Prostate gland (tissue), 2 donors: ENCODE data around the gene PLPPR5. TPM values are rescaled to one million over a fixed set of nuclear protein-coding genes. Genes with fewer than 3 reads are reported as not detected.

Experiments used
- DNase-seq: peaks from one replicate; pipeline ENCODE4 v3.0.0-alpha.2; 2019; ENCODE audit warnings: low spot score
- H3K27ac ChIP-seq, 2 donors: fragments of 200-600 bp; sonication (generic); 2 replicates each; pipeline ENCODE4 v1.5.1; 2017 to 2019
- H3K27me3 ChIP-seq: fragments of 200-600 bp; sonication (generic); replicated peaks from 2 replicates; pipeline ENCODE4 v1.5.1; 2019; ENCODE audit not compliant: insufficient read depth
- H3K36me3 ChIP-seq, 2 donors: fragments of 200-600 bp; sonication (generic); 1 replicate in 1 of 2; 2 replicates in 1 of 2; pipeline versions ENCODE4 v1.5.1 to v1.8.1; 2017 to 2019
- H3K4me1 ChIP-seq: fragments of 200-600 bp; sonication (generic); replicated peaks from 2 replicates; pipeline ENCODE4 v1.5.1; 2019
- H3K4me3 ChIP-seq, 2 donors: fragments of 200-600 bp; sonication (generic); 2 replicates each; pipeline ENCODE4 v1.5.1; 2017 to 2019
- H3K9me3 ChIP-seq: fragments of 200-600 bp; sonication (generic); 2 replicates; pipeline ENCODE4 v1.5.1; 2017
- CTCF ChIP-seq, 4 experiments: fragments of 200-600 bp in 2 of 4; fragments of 450-650 bp in 2 of 4; sonication (generic) in 2 of 4; IDR thresholded peaks; 1 replicate in 3 of 4; 2 replicates in 1 of 4; pipeline ENCODE4 v1.5.1; 2016 to 2019; ENCODE audit warnings: antibody characterized with exemption in 4 of 4, mild to moderate bottlenecking in 2 of 4, moderate library complexity in 2 of 4
- POLR2A ChIP-seq: fragments of 450-650 bp; IDR thresholded peaks from one replicate; pipeline ENCODE4 v1.6.1; 2016; ENCODE audit warnings: antibody characterized with exemption, mild to moderate bottlenecking
- POLR2AphosphoS5 ChIP-seq: sonication (generic); formaldehyde crosslinking; IDR thresholded peaks from one replicate; pipeline ENCODE4 v1.6.1; 2017; ENCODE audit warnings: antibody characterized with exemption
- WGBS: methylation state at CpG from one replicate; pipeline ENCODE4 v1.1.5; 2018; 5-methylcytosine and 5-hydroxymethylcytosine counted together
- intact Hi-C: fragments of 100-400 bp; cut with DNase I; formaldehyde crosslinking; loops from one replicate; pipeline ENCODE4 v1.14.2; 2022
- total RNA-seq, 2 donors: library from RNA; depleted of rRNA; stranded (reverse); fragments of >200 nt; gene quantifications; one replicate each; pipeline ENCODE4 v1.1.0, GENCODE V29; 2016

Gene PLPPR5
- total RNA-seq, 2 donors from 2014 or later: 4.3 TPM; not detected in 1

- WGBS: 80% methylated on average over 2 of the region's 2 CpGs
Measured at GRCh38 chr1:98985687-98986086, 19.0 kb downstream of the PLPPR5 start.

GRCh38 chr1:98981917-98982513, 22.6 kb downstream of the PLPPR5 start:
- Histone ChIP-seq H3K27me3 (no peaks in the 10 kb centered on the region), H3K36me3 (no peaks in the 10 kb centered on the region), H3K4me3 (no peak overlapping the region), H3K9me3 (no peaks in the 10 kb centered on the region), H3K27ac (no peak overlapping the region), H3K4me1 (no peaks in the 10 kb centered on the region)
- 75% methylated on average over 3 of the region's 3 CpGs for WGBS
- TF ChIP-seq POLR2AphosphoS5 (no peak), CTCF (IDR thresholded peaks at IDR 0.05) (no peak), POLR2A (no peak)
- no peak for DNase-seq
- intact Hi-C loops: no loop called here

More at GRCh38 chr1:98985687-98986086, 19.0 kb downstream of the PLPPR5 start:
- Histone ChIP-seq H3K9me3 (no peaks in the 10 kb centered on the region), H3K4me1 (no peaks in the 10 kb centered on the region), H3K27me3 (no peaks in the 10 kb centered on the region), H3K36me3 (no peaks in the 10 kb centered on the region), H3K27ac (no peak overlapping the region), H3K4me3 (no peak overlapping the region)
- intact Hi-C loops: no loop called here
- DNase-seq: no peak
- TF ChIP-seq POLR2A (no peak), CTCF (IDR thresholded peaks at IDR 0.05) (no peak), POLR2AphosphoS5 (no peak)

GRCh38 chr1:98979463-98979862, 25.2 kb downstream of the PLPPR5 start:
- TF ChIP-seq POLR2AphosphoS5 (no peak), POLR2A (no peak), CTCF (IDR thresholded peaks at IDR 0.05) (no peak)
- Histone ChIP-seq H3K4me1 (no peaks in the 10 kb centered on the region), H3K9me3 (no peaks in the 10 kb centered on the region), H3K4me3 (no peak overlapping the region), H3K27me3 (no peaks in the 10 kb centered on the region), H3K27ac (no peak overlapping the region), H3K36me3 (no peaks in the 10 kb centered on the region)
- DNase-seq: no peak
- intact Hi-C loops: no loop called here
- WGBS: 81% methylated on average over 2 of the region's 2 CpGs

DNA sequence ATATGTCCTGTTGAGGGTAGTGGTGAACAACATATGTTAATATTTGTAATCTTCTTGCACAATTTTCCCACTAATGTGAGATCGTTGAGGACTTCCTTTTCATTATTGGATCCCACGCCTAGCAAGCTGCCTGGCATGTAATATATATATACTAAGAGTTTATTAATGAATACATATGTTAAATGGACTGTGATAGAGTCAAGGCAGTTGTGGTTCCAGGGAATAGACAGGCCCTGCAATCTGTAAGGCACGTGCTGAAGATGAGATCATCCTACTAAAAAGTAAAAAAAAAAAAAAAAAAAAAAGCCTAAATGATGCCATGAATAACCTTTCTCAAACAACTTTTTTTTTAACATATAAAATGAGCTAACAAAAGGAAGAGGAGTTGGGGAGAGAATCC, 28.9 kb downstream of the PLPPR5 start:
- Histone ChIP-seq H3K27me3 (no peaks in the 10 kb centered on the region), H3K36me3 (no peaks in the 10 kb centered on the region), H3K4me3 (no peak overlapping the region), H3K4me1 (no peaks in the 10 kb centered on the region), H3K9me3 (no peaks in the 10 kb centered on the region), H3K27ac (no peak overlapping the region)
- intact Hi-C loops: no loop called here
- DNase-seq: no peak
- no peak for TF ChIP-seq POLR2A
- no peak for TF ChIP-seq CTCF (IDR thresholded peaks at IDR 0.05)
- no peak for TF ChIP-seq POLR2AphosphoS5
- 86% methylated on average over 3 of the region's 3 CpGs for WGBS

DNA sequence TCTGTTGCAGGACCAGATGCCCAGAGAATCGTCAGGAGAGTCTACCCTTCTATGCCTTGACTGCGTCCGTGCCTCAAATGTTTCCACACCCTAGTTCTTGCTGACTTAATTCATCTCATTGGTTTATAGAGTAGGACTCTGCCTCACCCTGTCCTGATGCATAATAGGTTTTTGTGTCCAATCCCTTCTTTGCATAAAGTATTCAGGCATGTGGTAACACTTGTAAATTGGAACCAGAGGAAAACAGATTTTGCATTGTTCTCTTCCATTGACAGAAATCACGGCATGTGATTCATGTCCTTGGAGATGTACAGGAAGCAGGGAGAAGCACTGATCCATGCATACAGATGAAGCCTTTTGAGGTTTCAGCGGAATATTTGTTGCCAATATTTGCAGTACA, 29.5 kb downstream of the PLPPR5 start:
- no peaks in the 10 kb centered on the region for H3K9me3 ChIP-seq
- DNase-seq: no peak
- H3K4me3 ChIP-seq: no peak overlapping the region
- 62% methylated on average over 5 of the region's 5 CpGs for WGBS
- TF ChIP-seq CTCF (IDR thresholded peaks at IDR 0.05) (no peak), POLR2AphosphoS5 (no peak), POLR2A (no peak)
- no peaks in the 10 kb centered on the region for H3K36me3 ChIP-seq
- H3K27ac ChIP-seq: no peak overlapping the region
- intact Hi-C loops: no loop called here
- no peaks in the 10 kb centered on the region for H3K4me1 ChIP-seq
- no peaks in the 10 kb centered on the region for H3K27me3 ChIP-seq
